Natural killer cell treated with Interleukin-12 subunit alpha and Interleukin-12 subunit beta and Interleukin-15 and Interleukin-18, amount 100 ng/mL, for 72 hours (primary cell): ENCODE results near the gene TMEM87A. TPM values are rescaled to one million over a fixed set of nuclear protein-coding genes. Genes with fewer than 3 reads are reported as not detected.
"Not testable (repeated sequence)": the region's sequence is repeated elsewhere in the genome, so short reads cannot be mapped to it uniquely, and the experiment has no call there.

Source experiments
- ATAC-seq, 2 donors: fragments of 150-1000 bp; cut with Tn5 transposase in 1 of 2; sonication (Bioruptor Pico), chemical (Tn5 transposase) in 1 of 2; 2 replicates each; pipeline ENCODE4 v1.10.0; 2021
- DNase-seq: peaks from one replicate; pipeline ENCODE4 v3.0.0; 2022; ENCODE audit warnings: low spot score
- H3K27ac Mint-ChIP-seq, 2 donors: 1 replicate in 1 of 2; 2 replicates in 1 of 2; pipeline ENCODE4 v1.8.0; 2022; ENCODE audit warnings: mixed read lengths in 2 of 2, mild to moderate bottlenecking in 1 of 2, moderate library complexity in 1 of 2
- H3K27me3 Mint-ChIP-seq, 2 donors: 1 replicate in 1 of 2; 2 replicates in 1 of 2; pipeline ENCODE4 v1.8.0; 2022; ENCODE audit warnings: mixed read lengths in 2 of 2
- H3K36me3 Mint-ChIP-seq: one replicate; pipeline ENCODE4 v1.8.0; 2022; ENCODE audit warnings: mixed read lengths
- H3K4me1 Mint-ChIP-seq, 2 donors: 1 replicate in 1 of 2; 2 replicates in 1 of 2; pipeline ENCODE4 v1.8.0; 2022; ENCODE audit warnings: low read depth in 2 of 2, mixed read lengths in 2 of 2, mild to moderate bottlenecking in 1 of 2
- H3K4me3 Mint-ChIP-seq: one replicate; pipeline ENCODE4 v1.8.0; 2022; ENCODE audit warnings: mixed read lengths
- H3K9me3 Mint-ChIP-seq: 2 replicates; pipeline ENCODE4 v1.8.0; 2022; ENCODE audit warnings: mixed read lengths
- total RNA-seq, 2 donors: library from RNA; stranded (reverse); gene quantifications; one replicate each; pipeline ENCODE4 v1.2.3, GENCODE V29; 2022

TMEM87A gene, protein sequence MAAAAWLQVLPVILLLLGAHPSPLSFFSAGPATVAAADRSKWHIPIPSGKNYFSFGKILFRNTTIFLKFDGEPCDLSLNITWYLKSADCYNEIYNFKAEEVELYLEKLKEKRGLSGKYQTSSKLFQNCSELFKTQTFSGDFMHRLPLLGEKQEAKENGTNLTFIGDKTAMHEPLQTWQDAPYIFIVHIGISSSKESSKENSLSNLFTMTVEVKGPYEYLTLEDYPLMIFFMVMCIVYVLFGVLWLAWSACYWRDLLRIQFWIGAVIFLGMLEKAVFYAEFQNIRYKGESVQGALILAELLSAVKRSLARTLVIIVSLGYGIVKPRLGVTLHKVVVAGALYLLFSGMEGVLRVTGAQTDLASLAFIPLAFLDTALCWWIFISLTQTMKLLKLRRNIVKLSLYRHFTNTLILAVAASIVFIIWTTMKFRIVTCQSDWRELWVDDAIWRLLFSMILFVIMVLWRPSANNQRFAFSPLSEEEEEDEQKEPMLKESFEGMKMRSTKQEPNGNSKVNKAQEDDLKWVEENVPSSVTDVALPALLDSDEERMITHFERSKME
- total RNA-seq: 10 to 100 TPM; 53.0 to 59.4 TPM

DNA sequence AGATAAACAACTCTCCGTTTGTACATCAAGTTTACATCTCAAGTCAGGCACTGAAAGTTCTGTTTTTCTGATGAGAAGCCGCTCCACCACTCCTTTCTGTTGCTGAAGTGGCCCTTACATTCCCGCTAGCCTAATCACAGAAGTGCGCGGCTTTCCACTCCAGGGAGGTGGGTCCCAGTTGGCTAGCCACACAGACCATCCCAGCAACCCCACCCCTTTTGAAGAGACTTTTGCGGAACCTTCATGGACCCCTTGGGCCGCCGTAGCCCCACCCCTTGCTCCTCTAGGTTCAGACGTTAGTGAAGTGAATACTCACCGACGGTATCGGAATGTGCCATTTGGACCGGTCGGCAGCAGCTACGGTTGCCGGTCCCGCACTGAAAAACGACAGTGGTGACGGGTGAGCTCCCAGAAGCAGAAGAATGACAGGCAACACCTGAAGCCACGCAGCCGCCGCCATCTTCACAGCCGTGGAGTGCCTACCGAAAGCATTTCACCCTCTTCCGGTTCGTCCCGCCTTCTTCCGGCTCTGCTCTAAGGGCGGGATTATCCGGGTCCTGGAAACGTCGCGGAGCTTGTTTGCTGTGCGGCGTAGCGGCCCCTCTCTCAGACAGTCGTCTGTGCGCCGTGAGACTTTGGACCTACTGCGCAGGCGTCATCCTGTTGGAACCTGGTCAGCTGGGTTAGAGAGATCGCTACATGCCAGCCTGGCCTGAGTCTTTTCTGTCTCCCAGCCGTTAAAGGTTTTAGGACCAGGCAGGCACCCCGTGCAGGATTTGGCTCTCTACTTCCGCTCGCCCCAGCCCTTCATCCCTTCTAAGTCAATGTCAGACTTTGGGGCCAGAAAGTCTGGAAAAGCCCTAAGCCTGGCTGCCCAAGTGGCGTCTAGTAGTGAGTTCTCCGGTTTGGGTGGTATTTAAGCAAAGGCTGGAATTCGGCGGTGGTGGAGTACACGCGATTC lies at the start of gene TMEM87A, which contains the start of gene GANC:
TMEM87A (minus strand) TSS at position 495 of the 961 bp plus-strand sequence; CDS start at position 460, 35 bp downstream.
GANC (plus strand) TSS at position 263 of the 961 bp plus-strand sequence. CDS start 1,281 bp downstream, outside the sequence.
- ATAC-seq (peak; percentile 99), DNase-seq (peak; percentile 97)
- H3K4me1 Mint-ChIP-seq: peaks cover 40 to 47% of the 10 kb centered on the region in 2 donors
- no peaks in the 10 kb centered on the region for H3K27me3 Mint-ChIP-seq
- H3K9me3 Mint-ChIP-seq: no peaks in the 10 kb centered on the region
- peak within 1 kb of the TSS; percentile 99 for H3K4me3 Mint-ChIP-seq
- H3K36me3 Mint-ChIP-seq: no peaks in the 10 kb centered on the region
- peak within 1 kb of the TSS; percentile 97 to 100 for H3K27ac Mint-ChIP-seq

DNA sequence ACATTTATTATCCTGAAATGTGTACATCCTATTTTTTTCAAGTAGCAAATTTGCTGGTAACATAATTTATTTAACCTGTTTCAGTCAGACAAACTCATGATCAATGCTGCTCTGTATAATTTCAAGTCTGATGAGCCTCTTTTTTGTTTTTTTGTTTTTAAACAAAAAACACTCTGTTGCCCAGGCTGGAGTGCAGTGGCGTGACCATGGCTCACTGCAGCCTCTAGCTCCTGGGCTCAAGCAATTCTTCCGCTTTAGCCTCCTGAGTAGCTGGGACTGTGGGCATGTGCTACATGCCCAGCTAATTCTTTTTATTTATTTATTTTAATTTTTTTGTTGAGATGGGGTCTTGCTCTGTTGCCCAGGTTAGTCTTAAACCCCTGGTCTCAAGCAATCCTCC lies 46.0 kb upstream of the TMEM87A start:
- H3K4me1 Mint-ChIP-seq: no peaks in the 10 kb centered on the region
- no peaks in the 10 kb centered on the region for H3K9me3 Mint-ChIP-seq
- ATAC-seq: no peak
- no peak overlapping the region for H3K27ac Mint-ChIP-seq
- no peak for DNase-seq
- no peaks in the 10 kb centered on the region for H3K27me3 Mint-ChIP-seq
- H3K36me3 Mint-ChIP-seq: no peaks in the 10 kb centered on the region
- no peak overlapping the region for H3K4me3 Mint-ChIP-seq

DNA sequence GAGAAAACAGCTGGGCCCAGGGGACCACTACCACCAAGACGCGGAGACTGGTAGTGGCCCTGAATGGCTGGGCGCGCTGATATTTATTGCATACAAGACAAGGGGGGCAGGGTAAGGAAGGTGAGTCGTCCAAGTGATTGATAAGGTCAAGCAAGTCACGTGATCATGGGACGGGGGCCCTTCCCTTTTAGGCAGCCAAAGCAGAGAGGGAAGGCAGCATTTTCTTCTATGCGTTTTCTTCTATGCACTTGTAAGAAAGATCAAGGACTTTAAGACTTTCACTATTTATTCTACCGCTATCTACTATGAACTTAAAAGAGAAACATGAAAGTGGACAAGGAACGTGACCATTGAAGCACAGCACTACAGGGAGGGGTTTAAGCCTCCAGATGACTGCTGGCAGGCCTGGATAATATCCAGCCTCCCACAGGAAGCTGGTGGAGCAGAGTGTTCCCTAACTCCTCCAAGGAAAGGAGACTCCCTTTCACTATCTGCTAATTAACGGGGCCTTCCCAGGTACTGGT lies 43.1 kb upstream of the TMEM87A start:
- not testable (repeated sequence) for DNase-seq, H3K4me3 Mint-ChIP-seq, H3K36me3 Mint-ChIP-seq, H3K27ac Mint-ChIP-seq, H3K27me3 Mint-ChIP-seq, ATAC-seq, H3K9me3 Mint-ChIP-seq, H3K4me1 Mint-ChIP-seq

GRCh38 chr15:42315521-42315920 lies 42.3 kb upstream of the TMEM87A start:
- Mint-ChIP-seq H3K4me3 (no peak overlapping the region), H3K36me3 (no peaks in the 10 kb centered on the region), H3K4me1 (no peaks in the 10 kb centered on the region), H3K27ac (no peak overlapping the region), H3K27me3 (no peaks in the 10 kb centered on the region), H3K9me3 (no peaks in the 10 kb centered on the region)
- ATAC-seq (no peak), DNase-seq (no peak)

DNA sequence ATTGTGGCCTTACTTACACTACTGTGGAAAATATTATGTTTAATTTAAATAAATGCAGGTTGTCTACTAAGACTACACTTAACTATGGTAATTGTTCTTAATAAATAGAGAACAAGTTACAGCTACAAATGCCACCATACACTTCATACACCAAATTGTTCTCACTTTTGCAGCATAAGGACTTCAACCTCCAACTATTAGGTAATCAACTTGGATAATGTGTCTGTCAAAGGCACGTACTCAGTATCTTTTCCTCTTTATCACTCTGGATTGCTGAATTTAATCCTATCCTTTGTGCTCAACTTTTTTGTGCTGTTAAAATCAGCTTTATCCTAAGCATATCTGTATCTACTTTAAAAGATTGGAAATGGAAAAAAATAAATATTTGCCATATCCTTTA lies 41.6 kb upstream of the TMEM87A start:
- H3K4me3 Mint-ChIP-seq: no peak overlapping the region
- no peak overlapping the region for H3K27ac Mint-ChIP-seq
- DNase-seq: no peak
- no peaks in the 10 kb centered on the region for H3K27me3 Mint-ChIP-seq
- peaks cover 4% of the 10 kb centered on the region for H3K36me3 Mint-ChIP-seq
- no peak for ATAC-seq
- H3K9me3 Mint-ChIP-seq: no peaks in the 10 kb centered on the region
- H3K4me1 Mint-ChIP-seq: no peaks in the 10 kb centered on the region

DNA sequence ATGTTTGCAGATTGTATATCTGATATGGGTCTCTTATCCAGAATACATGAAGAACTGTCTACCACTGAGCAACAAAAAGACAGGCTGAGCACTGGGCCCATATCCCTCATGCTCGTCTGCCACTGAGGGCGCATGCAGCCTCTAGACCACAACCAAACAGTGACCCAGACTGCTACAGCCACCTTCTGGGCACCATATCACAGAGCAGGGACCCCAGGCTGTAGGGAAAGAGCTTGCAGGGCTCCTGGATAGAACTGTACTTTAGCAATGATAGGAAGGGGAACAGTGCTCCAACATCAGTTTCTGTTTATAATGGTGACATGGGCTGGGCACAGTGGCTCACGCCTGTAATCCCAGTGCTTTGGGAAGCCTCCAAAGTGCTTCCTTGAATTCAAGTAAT lies 40.2 kb upstream of the TMEM87A start:
- H3K27ac Mint-ChIP-seq: no peak overlapping the region
- no peaks in the 10 kb centered on the region for H3K27me3 Mint-ChIP-seq
- H3K4me3 Mint-ChIP-seq: no peak overlapping the region
- DNase-seq: no peak
- ATAC-seq: no peak
- no peaks in the 10 kb centered on the region for H3K9me3 Mint-ChIP-seq
- H3K4me1 Mint-ChIP-seq: no peaks in the 10 kb centered on the region
- H3K36me3 Mint-ChIP-seq: peaks cover 6% of the 10 kb centered on the region

DNA sequence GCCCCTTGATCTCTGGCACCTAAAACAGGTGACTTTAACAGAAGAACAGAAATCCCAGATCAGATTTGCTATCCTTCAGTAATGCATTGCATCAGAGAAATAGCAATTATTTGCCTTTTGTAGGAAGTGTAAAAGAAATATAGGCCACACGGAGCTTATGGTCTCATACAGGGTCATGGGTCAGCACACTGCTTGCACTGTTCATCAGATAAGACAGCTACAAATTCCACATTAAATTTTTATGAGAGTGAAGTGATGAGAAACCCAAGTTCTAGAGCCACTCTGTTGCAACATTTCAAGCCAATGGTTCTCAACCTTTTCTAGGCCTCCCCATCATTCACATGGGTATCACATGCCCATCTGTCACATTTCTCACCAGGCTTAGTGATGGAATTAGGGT lies 33.4 kb upstream of the TMEM87A start:
- H3K4me3 Mint-ChIP-seq: no peak overlapping the region
- no peak for DNase-seq
- peaks cover 17% of the 10 kb centered on the region for H3K36me3 Mint-ChIP-seq
- no peak for ATAC-seq
- peaks cover 17% of the 10 kb centered on the region for H3K9me3 Mint-ChIP-seq
- no peak overlapping the region for H3K27ac Mint-ChIP-seq
- no peaks in the 10 kb centered on the region for H3K4me1 Mint-ChIP-seq
- H3K27me3 Mint-ChIP-seq: no peaks in the 10 kb centered on the region

DNA sequence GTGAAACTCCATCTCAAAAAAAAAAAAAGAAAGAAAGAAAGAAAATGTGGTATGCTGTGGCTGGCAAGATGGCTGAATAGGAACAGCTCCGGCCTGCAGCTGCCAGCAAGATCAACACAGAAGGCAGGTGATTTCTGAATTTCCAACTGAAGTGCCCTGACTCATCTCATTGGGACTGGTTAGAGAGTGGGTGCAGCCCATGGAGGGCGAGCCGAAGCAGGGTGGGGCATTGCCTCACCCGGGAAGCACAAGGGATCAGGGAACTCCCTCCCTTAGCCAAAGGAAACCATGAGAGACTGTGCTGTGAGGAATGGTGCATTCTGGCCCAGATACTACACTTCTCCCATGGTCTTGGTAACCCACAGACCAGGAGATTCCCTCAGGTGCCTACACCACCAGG lies 27.8 kb upstream of the TMEM87A start:
- not testable (repeated sequence) for H3K27me3 Mint-ChIP-seq, H3K27ac Mint-ChIP-seq, ATAC-seq, H3K4me3 Mint-ChIP-seq, H3K4me1 Mint-ChIP-seq, DNase-seq
- Mint-ChIP-seq H3K36me3 (peaks cover 32% of the 10 kb centered on the region), H3K9me3 (peaks cover 17% of the 10 kb centered on the region)

DNA sequence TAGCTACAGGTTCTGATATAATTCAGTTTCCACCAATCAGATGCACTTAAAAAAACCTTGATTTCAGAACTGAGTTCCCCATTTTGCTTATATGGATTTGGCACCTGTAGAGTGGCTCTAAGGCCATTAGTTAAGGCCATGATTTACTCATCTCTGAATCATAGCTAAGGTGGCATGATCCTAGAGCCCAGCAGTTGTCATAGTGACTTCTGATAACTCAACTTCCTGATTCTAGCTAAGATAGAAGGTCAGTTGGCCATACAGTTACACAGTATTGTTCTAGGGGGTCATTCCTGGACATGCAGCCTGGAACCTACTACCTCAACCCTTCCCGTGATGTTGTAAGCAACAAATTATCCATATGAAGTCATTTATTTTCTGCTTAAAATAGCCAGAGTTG lies 15.9 kb upstream of the TMEM87A start:
- Mint-ChIP-seq H3K36me3 (no peaks in the 10 kb centered on the region), H3K27me3 (no peaks in the 10 kb centered on the region), H3K4me1 (no peaks in the 10 kb centered on the region)

DNA sequence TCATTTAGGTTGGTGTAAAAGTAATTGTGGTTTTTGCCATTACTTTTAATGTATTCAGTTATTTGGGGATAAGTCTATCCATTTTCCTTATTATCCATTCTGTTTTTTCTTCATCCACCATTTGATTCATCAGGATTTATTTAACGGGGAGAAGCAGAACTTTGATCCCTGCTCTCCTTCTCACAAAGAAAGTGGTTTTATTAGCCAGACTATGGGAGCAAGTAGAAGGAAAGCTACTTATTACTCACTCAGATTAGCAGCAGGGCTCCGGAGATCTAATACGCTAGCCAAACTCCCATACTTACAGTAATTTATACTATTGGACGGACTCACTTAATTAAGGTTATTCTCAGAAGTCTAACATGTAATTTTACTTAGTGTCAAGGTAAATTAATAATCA lies 14.7 kb upstream of the TMEM87A start:
- no peak for DNase-seq
- Mint-ChIP-seq H3K27ac (no peak overlapping the region), H3K9me3 (no peaks in the 10 kb centered on the region), H3K4me3 (no peak overlapping the region), H3K4me1 (no peaks in the 10 kb centered on the region), H3K27me3 (no peaks in the 10 kb centered on the region), H3K36me3 (no peaks in the 10 kb centered on the region)
- no peak for ATAC-seq

More for the DNA sequence above, 15.9 kb upstream of the TMEM87A start:
- ATAC-seq (no peak), DNase-seq (no peak)
- Mint-ChIP-seq H3K9me3 (no peaks in the 10 kb centered on the region), H3K4me3 (no peak overlapping the region), H3K27ac (no peak overlapping the region)

DNA sequence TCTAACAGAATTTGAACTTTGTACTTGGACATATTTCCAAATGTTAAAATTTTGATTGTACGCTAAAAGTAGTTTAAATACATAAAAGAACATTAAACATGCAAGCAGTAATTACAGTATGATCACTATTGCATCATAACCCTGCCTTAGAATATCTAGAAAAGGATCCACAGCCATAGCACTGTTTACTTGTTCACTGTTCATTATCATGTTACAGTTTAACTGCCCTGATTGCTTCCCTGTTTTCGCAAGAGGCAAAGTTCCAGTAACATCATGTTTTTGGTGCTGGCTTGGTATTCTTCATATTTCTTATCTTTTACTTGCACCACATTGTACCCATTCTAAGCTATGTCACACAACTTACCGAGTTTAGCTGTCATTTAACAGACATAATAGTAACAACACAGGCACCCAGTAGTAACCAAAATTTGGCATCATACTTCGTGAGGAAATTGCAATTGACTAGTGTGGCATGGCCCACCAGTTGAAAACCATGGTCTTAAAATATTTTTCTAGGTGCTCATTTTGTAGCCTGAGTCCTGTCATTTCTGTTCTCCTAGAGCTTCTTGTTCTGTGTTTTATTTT lies 13.3 kb upstream of the TMEM87A start:
- Mint-ChIP-seq H3K36me3 (no peaks in the 10 kb centered on the region), H3K4me3 (no peak overlapping the region), H3K4me1 (no peaks in the 10 kb centered on the region), H3K27me3 (no peaks in the 10 kb centered on the region), H3K9me3 (no peaks in the 10 kb centered on the region), H3K27ac (no peak overlapping the region)
- no peak for ATAC-seq
- no peak for DNase-seq

DNA sequence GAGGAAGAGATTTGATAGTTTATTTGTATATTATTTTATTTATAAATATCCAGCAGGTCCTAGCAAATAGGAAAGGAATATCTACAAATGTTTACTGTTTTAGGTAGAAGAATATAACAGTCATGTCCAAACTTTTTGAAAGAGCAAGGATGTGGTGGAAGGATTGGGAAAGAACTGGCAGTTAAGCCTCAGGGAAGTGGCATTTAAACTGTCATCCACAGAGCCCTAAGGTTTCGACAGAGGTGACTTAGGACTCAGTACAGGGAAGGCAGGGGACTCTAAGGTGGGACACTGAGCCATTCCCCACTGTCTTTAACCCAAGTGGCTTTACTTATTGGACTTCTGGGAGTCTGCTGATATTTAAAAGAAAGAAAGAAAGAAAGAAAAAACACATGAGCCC lies 11.8 kb upstream of the TMEM87A start:
- DNase-seq (no peak), ATAC-seq (no peak)
- Mint-ChIP-seq H3K27me3 (no peaks in the 10 kb centered on the region), H3K4me1 (no peaks in the 10 kb centered on the region), H3K36me3 (no peaks in the 10 kb centered on the region), H3K27ac (no peak overlapping the region), H3K4me3 (no peak overlapping the region), H3K9me3 (no peaks in the 10 kb centered on the region)

DNA sequence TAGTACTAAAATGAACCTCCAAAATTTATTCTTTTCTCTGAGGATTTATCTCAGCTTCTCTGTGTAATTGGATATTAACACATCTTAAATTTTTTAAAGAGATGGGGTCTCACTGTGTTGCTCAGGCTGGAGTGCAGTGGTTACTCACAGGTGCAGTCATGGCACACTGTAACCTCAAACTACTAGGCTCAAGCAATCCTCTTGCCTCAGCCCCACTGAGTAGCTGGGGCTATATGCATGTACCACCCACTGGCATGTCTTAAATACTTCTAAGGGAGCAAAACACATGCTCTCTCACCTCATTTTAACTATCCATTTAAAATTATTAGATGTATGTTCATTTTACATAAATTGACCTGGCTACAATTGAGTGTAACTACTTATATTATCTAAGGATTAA lies 11.3 kb upstream of the TMEM87A start:
- no peak for ATAC-seq
- no peaks in the 10 kb centered on the region for H3K27me3 Mint-ChIP-seq
- H3K36me3 Mint-ChIP-seq: no peaks in the 10 kb centered on the region

More for the DNA sequence above, 11.3 kb upstream of the TMEM87A start:
- Mint-ChIP-seq H3K9me3 (no peaks in the 10 kb centered on the region), H3K27ac (no peak overlapping the region), H3K4me3 (no peak overlapping the region), H3K4me1 (no peaks in the 10 kb centered on the region)
- no peak for DNase-seq
